Measurements from ENCODE around the gene CYP4F3. TPM values are rescaled to one million over a fixed set of nuclear protein-coding genes. Genes with fewer than 3 reads are reported as not detected.

Gene CYP4F3
- total RNA-seq, 4 donors from 2014 or later: 0.05 to 0.93 (median 0.68) TPM; not detected in 1

DNA sequence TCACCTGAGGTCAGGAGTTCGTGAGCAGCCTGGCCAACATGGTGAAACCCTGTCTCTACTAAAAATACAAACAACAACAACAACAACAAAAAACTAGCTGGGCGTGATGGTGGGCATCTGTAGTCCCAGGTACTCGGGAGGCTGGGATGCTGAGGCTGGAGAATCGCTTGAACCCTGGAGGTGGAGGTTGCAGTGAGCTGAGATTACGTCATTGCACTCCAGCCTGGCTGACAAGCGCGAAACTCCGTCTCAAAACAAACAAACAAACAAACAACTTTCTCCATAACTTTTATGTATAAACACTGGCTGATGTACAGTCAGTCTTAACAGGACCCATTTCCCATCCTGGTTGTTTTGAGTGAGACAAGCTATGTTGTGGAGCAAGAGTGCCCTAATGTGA lies 31.4 kb upstream of the CYP4F3 start:
- in situ Hi-C loops (cut with MboI; ENCODE audit: low sequenced_read_pairs in 4 of 4) (loop anchor here in 1 of 4 donors (25.0 kb wide), 1 partner anchor 553 kb away; the partner anchor contains the start of gene CIB3), intact Hi-C loops (cut with DNase I; ENCODE audit: low total_unique reads) (no loop called here)
- no peak for ATAC-seq
- H3K9me3 ChIP-seq: no peaks in the 10 kb centered on the region
- no peak for DNase-seq
- H3K36me3 ChIP-seq: no peaks in the 10 kb centered on the region
- no peak for TF ChIP-seq POLR2A (IDR thresholded peaks at IDR 0.05)
- TF ChIP-seq, protein P1, sequence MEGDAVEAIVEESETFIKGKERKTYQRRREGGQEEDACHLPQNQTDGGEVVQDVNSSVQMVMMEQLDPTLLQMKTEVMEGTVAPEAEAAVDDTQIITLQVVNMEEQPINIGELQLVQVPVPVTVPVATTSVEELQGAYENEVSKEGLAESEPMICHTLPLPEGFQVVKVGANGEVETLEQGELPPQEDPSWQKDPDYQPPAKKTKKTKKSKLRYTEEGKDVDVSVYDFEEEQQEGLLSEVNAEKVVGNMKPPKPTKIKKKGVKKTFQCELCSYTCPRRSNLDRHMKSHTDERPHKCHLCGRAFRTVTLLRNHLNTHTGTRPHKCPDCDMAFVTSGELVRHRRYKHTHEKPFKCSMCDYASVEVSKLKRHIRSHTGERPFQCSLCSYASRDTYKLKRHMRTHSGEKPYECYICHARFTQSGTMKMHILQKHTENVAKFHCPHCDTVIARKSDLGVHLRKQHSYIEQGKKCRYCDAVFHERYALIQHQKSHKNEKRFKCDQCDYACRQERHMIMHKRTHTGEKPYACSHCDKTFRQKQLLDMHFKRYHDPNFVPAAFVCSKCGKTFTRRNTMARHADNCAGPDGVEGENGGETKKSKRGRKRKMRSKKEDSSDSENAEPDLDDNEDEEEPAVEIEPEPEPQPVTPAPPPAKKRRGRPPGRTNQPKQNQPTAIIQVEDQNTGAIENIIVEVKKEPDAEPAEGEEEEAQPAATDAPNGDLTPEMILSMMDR (IDR thresholded peaks at IDR 0.05 in 4 of 5, conservative IDR thresholded peaks at IDR 0.05 in 1 of 5): no peak
- no peaks in the 10 kb centered on the region for H3K27me3 ChIP-seq
- no peak overlapping the region for H3K27ac ChIP-seq
- no peaks in the 10 kb centered on the region for H3K4me1 ChIP-seq
- no peak overlapping the region for H3K4me3 ChIP-seq

DNA sequence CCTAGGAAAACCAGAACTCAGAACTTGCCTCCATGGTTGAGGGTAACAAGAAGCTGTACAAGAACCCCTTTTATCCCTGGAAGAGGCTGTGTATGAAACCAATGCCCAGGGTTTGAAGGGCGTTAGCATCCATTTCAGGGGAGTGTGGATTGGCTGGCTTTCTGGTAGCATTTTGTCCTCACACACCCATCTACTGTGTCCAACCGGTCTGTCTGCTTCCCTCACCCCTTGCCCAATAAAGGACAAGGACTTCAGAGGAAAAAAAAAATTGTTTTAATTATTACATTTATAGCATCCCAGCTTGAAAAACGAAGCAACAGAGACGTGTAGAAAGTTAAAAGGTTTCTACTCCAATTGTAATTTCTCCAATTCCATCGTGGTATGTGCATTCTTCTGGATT lies 28.4 kb upstream of the CYP4F3 start:
- no peaks in the 10 kb centered on the region for H3K36me3 ChIP-seq
- no peak for DNase-seq
- in situ Hi-C loops (cut with MboI; ENCODE audit: low sequenced_read_pairs in 4 of 4): loop anchor here in 1 of 4 donors (25.0 kb wide), 1 partner anchor 550 kb away; the partner anchor contains the start of gene CIB3
- no peaks in the 10 kb centered on the region for H3K4me1 ChIP-seq
- no peaks in the 10 kb centered on the region for H3K27me3 ChIP-seq
- no peak for ATAC-seq
- H3K9me3 ChIP-seq: no peaks in the 10 kb centered on the region
- no peak overlapping the region for H3K4me3 ChIP-seq
- intact Hi-C loops (cut with DNase I; ENCODE audit: low total_unique reads): no loop called here
- TF ChIP-seq POLR2A (IDR thresholded peaks at IDR 0.05): no peak
- TF ChIP-seq, protein P1 (IDR thresholded peaks at IDR 0.05 in 4 of 5, conservative IDR thresholded peaks at IDR 0.05 in 1 of 5): no peak
- H3K27ac ChIP-seq: no peak overlapping the region

DNA sequence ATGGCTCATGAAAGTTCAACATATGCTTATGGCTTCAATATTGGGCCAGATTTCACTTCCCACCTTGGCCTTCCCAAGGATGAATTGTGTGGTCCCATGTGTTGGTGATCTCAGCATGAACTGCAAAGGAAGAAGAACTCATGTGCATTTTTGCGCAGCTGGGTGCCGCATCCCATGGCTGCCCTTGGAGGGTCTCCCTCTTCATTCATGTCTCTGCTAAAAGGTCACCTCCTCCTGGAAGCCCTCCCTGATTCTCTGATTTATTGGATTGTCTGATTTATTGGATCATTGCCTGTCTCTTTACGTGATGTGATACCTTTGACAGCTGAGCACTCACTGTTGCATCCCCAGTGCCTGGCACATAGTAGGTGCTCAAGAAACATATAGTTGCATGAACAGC lies 27.4 kb upstream of the CYP4F3 start:
- Histone ChIP-seq H3K9me3 (no peaks in the 10 kb centered on the region), H3K27me3 (no peaks in the 10 kb centered on the region), H3K27ac (no peak overlapping the region), H3K4me1 (no peaks in the 10 kb centered on the region), H3K4me3 (no peak overlapping the region), H3K36me3 (no peaks in the 10 kb centered on the region)
- ATAC-seq: no peak
- TF ChIP-seq, protein P1 (IDR thresholded peaks at IDR 0.05 in 4 of 5, conservative IDR thresholded peaks at IDR 0.05 in 1 of 5): no peak
- no peak for TF ChIP-seq POLR2A (IDR thresholded peaks at IDR 0.05)
- no peak for DNase-seq
- intact Hi-C loops (cut with DNase I; ENCODE audit: low total_unique reads) (no loop called here), in situ Hi-C loops (cut with MboI; ENCODE audit: low sequenced_read_pairs in 4 of 4) (loop anchor here in 1 of 4 donors (25.0 kb wide), 1 partner anchor 549 kb away; the partner anchor contains the start of gene CIB3)

DNA sequence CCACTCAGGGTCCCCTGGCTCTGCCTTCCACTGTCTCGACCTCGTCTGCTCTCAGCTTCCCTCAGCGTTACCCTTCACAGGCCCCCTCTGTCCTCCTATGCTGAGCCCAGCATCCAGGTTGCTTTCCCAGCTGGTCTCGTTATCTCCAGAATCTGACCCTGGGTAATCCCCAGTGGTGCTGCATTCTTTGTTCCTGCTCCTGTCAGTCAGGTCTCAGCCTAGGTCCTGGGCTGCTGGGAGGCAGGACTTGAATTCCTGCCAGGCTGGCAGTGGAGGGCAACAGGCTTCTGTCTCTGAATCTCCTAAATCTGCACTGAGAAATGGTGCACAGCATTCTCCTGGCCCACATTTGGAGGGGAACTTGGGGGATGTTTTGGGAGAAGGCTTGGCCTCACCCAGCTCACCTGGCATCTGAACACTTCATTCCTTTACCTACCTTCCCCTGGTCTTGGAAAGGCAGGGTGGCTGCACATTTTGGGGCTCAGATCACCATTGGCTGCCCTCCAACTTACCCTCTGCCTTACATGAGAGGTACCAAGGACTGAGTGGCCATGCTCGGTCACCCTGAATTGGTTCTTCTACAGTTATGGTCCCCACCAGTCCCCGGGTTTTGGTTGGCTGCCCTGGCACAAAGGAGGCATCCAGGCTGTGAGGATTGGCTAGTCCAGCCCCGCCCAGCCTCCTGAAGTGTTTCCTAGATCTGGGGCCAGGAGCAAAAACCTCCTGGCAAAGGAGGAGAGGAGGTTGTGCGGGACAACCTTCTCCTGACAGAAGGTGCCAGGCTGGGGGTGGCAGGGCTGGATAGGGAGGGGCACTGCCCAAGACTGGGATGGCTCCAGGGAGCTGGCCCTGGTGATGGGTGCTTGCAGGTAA lies 26.0 kb upstream of the CYP4F3 start, which contains the start of gene CYP4F8:
Gene CYP4F8 (plus strand): TSS at position 712 of the 873 bp plus-strand sequence. CDS start 399 bp downstream, outside the sequence.
- in situ Hi-C loops (cut with MboI; ENCODE audit: low sequenced_read_pairs in 4 of 4): loop anchor here in 1 of 4 donors (25.0 kb wide), 1 partner anchor 548 kb away; the partner anchor contains the start of gene CIB3
- H3K27ac ChIP-seq: no peak within 1 kb of the TSS
- ATAC-seq: no peak

More for the DNA sequence above, 26.0 kb upstream of the CYP4F3 start, which contains the start of gene CYP4F8:
- TF ChIP-seq POLR2A (IDR thresholded peaks at IDR 0.05): no peak
- TF ChIP-seq, protein P1 (IDR thresholded peaks at IDR 0.05 in 4 of 5, conservative IDR thresholded peaks at IDR 0.05 in 1 of 5): no peak
- Histone ChIP-seq H3K9me3 (no peaks in the 10 kb centered on the region), H3K36me3 (no peaks in the 10 kb centered on the region), H3K4me3 (no peak within 1 kb of the TSS), H3K27me3 (no peaks in the 10 kb centered on the region), H3K4me1 (no peaks in the 10 kb centered on the region)
- no peak for DNase-seq
- intact Hi-C loops (cut with DNase I; ENCODE audit: low total_unique reads): no loop called here
